GM12872 (cell line): Measurements from ENCODE around the gene TRIO.

Experiments
- CTCF ChIP-seq: IDR thresholded peaks from 3 replicates; pipeline ENCODE4 v1.5.1; 2011; ENCODE audit warnings: low read depth, mild to moderate bottlenecking, low read length, moderate library complexity; ENCODE audit not compliant: insufficient read depth

The TRIO gene

GRCh38 chr5:14343376-14343775 is 200.2 kb downstream of the TRIO start:
- no peak for TF ChIP-seq CTCF

DNA sequence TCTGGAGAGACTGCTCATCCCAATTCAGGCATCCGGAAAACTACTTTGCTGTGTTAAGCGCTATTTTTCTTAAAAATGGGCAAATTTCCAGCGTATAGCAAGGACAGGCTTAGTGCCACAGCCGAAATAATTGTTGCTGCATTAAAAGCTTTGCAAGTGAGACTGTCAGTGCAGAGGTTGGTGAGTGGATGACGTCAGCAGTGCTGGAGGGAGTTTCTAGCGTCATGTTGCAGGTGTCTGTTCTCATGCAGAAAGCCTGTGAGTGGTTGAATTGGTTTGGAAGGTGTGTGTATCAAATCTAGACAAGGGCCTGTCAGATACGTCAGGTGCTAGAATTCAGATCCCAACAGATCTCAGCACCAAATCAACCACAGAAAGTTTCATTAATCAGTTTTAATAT is 204.4 kb downstream of the TRIO start:
- TF ChIP-seq CTCF, result no peak

DNA sequence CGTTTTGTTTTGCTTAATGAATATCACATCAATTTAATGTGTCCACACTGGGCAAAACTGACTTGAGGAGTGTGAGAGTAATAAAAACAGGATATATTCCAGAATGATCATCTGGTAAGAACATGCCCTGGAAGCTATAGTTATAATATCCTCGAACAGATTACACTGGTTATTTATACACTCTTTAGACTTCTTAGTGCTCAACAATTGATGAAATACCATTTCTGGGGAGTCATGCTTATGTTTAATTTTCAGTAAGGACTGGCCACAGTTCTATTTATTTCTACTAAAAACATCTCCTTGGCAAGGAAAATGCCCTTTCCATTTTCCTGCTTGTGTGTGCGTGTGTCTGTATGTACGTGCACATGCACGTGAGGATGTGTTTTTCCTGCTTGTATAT is 205.0 kb downstream of the TRIO start:
- no peak for TF ChIP-seq CTCF

DNA sequence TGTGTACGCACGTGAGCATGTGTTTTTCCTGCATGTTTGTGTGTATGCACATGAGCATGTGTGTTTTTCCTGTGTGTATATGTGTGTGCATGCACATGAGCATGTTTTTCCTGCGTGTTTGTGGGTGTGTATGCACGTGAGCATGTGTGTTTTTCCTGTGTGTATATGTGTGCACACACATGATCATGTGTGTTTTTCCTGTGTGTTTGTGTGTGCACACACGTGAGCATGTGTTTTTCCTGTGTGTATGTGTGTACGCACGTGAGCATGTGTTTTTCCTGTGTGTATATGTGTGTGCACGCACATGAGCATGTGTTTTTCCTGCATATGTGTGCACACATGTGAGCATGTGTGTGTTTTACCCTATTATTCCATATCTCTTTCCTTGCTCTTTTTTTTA is 205.9 kb downstream of the TRIO start:
- no peak for TF ChIP-seq CTCF

- TF ChIP-seq CTCF, result no peak
Observed at GRCh38 chr5:14351086-14351661, 208.0 kb downstream of the TRIO start.

- TF ChIP-seq CTCF, result peak; percentile 98
Observed at GRCh38 chr5:14351845-14352712, 208.9 kb downstream of the TRIO start.

GRCh38 chr5:14353726-14354474 is 210.8 kb downstream of the TRIO start:
- no peak for TF ChIP-seq CTCF
